Measurements from ENCODE around the gene SMO.
"Not testable (repeated sequence)": the region's sequence is repeated elsewhere in the genome, so short reads cannot be mapped to it uniquely, and the experiment has no call there.

The SMO gene

DNA sequence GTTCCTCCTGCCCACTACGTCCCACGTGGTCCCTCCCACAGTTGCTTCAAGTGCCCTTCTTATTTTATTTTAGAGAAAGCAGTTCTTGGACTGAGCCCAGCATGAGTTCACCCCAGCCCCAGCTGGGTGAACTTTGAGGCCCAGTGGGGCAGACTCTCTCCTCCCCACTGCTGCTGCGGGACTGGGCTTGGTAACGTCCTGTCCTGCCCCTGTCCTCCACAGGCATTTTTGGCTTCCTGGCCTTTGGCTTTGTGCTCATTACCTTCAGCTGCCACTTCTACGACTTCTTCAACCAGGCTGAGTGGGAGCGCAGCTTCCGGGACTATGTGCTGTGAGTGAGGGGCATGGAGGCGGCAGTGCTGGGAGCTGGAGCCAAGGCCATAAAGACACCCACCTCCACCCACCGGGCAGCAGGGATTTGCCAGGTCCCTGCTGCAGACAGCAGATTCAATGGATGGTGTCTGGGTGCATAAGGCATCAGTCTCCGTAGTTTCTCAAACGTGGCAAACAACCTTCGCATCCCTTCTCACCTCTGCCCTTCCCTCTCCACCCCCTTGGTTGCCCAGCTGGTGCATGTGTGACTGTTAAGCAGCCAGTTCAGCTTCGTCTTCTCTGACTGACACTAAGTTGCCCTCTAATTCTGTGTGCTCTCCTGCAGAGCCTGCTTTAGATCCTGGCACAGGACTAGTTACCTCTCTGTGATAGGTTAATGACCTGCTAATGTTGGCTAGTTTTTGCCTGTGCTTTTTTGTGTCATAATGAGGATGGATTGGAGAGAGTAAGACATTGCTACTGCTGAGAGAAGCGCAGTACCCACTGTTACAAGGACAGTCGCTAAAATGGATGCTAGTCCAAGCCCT, 20.9 kb downstream of the SMO start:
- DNase-seq = no peak

DNA sequence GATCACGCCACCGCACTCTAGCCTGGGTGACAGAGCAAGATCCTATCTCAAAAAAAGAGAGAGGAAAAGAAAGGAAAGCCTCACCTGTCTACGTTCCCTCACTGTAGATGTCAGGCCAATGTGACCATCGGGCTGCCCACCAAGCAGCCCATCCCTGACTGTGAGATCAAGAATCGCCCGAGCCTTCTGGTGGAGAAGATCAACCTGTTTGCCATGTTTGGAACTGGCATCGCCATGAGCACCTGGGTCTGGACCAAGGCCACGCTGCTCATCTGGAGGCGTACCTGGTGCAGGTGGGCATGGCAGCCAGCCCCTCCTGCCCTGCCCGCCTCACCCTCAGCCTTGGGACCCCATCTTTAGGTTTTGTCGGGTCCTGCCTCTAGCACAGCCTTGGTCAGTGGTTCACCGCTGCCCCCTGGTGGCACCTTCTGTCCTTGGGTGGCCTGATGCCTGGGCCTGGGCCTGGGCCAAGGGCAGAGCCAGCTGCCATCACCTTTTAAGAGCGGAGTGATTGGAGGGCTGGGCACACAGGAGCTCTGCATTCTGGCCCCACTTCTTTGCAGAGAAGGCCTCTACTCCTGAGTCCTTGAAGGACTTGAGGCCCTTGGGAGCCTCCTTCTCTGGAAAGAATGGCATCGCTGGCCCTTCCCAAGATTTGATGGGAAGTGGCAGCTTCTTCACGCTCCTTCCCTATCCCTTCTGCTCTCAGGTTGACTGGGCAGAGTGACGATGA, 22.0 kb downstream of the SMO start:
- peak; percentile 31 for DNase-seq

DNA sequence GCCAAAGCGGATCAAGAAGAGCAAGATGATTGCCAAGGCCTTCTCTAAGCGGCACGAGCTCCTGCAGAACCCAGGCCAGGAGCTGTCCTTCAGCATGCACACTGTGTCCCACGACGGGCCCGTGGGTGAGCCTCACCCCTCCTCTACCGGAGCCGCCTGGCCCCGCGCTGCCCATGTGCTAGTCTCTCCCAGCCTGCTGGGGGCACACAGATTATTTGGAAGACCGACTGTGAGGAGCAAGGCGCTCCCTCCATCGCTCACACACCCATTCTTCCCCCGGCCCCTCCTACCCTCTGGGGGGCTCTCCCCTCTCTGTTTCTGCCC, 22.5 kb downstream of the SMO start:
- DNase-seq = no peak

DNA sequence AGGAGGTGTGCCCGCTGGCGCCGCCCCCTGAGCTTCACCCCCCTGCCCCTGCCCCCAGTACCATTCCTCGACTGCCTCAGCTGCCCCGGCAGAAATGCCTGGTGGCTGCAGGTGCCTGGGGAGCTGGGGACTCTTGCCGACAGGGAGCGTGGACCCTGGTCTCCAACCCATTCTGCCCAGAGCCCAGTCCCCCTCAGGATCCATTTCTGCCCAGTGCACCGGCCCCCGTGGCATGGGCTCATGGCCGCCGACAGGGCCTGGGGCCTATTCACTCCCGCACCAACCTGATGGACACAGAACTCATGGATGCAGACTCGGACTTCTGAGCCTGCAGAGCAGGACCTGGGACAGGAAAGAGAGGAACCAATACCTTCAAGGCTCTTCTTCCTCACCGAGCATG, 23.7 kb downstream of the SMO start:
- DNase-seq = no peak

DNA sequence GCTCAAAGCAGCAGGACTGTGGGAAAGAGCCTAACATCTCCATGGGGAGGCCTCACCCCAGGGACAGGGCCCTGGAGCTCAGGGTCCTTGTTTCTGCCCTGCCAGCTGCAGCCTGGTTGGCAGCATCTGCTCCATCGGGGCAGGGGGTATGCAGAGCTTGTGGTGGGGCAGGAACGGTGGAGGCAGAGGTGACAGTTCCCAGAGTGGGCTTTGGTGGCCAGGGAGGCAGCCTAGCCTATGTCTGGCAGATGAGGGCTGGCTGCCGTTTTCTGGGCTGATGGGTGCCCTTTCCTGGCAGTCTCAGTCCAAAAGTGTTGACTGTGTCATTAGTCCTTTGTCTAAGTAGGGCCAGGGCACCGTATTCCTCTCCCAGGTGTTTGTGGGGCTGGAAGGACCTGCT, 24.2 kb downstream of the SMO start:
- no peak for DNase-seq

DNA sequence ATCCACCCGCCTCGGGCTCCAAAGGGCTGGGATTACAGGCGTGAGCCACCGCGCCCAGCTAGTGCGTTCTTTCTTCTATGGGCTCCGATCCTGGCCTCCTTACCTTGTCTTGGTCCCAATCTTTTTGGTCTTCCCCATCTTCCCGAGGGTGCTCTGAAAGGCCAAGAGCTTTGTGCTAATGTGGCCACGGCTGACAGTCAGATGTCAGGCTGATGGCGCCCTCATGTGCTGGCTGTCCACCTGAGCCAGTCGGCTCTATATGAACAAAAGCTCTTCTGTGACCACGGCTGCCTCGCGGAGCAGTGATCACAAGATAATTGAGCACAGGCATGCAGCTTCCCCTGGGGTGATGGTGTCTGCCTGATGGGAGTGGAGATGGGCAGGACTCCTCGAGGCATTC, 25.4 kb downstream of the SMO start:
- DNase-seq = peak; percentile 17

DNA sequence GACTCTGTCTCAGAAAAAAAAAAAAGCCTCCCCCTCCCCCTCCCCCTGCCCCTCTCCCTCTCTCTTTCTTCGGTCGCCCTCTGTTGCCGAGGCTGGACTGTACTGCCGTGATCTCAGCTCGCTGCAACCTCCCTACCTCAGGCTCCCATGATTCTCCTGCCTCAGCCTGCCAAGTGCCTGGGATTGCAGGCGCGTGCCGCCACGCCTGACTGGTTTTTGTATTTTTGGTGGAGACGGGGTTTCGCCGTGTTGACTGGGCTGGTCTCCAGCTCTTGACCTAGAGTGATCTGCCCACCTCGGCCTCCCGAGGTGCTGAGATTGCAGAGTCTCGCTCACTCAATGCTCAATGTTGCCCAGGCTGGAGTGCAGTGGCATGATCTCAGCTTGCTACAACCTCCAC, 27.3 kb downstream of the SMO start:
- DNase-seq = not testable (repeated sequence)

DNA sequence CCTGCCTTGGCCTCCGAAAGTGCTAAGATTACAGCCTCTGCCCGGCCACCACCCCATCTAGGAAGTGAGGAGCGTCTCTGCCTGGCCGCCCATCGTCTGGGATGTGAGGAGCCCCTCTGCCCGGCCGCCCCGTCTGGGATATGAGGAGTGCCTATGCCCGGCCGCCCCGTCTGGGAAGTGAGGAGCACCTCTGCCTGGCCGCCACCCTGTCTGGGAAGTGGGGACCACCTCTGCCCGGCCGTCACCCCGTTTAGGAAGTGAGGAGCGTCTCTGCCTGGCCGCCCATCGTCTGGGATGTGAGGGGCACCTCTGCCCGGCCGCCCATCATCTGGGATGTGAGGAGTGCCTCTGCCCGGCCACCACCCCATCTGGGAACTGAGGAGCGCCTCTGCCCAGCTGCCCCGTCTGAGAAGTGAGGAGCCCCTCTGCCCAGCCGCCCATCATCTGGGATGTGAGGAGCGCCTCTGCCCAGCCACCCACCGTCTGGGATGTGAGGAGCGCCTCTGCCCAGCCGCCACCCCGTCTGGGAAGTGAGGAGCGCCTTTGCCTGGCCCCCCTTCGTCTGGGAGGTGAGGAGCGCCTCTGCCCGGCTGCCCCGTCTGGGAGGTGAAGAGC, 27.8 kb downstream of the SMO start:
- not testable (repeated sequence) for DNase-seq

DNA sequence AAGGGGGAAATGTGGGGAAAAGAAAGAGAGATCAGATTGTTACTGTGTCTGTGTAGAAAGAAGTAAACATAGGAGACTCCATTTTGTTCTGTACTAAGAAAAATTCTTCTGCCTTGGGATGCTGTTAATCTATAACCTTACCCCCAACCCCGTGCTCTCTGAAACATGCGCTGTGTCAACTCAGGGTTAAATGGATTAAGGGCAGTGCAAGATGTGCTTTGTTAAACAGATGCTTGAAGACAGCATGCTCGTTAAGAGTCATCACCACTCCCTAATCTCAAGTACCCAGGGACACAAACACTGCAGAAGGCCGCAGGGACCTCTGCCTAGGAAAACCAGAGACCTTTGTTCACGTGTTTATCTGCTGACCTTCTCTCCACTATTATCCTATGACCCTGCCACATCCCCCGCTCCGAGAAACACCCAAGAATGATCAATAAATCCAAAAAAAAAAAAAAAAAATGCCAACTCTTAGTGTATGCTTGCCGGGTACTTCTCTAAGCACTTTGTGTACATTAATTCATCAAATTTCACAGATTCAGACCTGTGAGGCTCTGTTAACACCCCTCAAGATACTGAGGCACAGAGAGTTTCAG, 28.5 kb downstream of the SMO start:
- DNase-seq = not testable (repeated sequence)

DNA sequence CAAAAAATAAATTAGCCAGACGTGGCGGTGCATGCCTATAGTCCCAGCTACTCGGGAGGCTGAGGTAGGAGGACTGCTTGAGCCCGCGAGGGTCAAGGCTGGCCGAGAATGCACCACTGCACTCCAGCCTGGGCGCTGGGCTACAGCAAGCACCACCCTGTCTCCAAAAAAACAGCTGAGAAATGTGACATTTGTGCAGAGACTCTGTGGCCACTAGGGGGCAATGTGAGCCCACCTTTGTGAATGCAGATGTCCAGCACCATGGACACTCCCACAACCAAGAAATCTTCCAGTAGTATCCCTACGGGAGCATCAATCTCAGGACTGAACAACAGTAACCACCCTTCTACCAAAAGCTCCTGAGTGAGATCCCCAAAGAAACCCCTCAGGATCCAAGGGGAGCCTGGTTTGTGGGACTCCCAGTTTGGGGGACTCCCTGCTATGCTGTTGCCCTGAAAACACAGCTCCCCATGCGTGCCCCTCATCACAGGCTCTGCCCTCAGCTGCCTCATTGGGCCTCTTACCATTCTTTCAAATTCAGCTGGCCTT, 30.2 kb downstream of the SMO start:
- peak; percentile 73 for DNase-seq

DNA sequence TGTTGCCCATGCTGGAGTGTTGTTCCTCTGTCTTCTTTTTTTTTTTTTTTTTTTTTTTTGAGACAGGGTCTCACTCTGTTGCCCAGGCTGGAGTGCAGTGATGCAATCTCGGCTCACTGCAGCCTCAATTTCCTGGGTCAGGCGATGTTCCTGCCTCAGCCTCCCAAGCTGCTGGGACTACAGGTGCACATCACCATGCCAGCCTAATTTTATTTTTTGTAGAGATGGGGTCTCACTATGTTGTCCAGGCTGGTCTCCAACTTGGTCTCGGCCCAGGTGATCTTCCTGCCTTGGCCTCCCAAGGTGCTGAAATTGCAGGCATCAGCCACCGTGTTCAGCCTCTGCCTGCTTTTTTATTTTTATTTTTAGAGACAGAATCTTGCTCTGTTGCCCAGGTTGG, 30.7 kb downstream of the SMO start:
- DNase-seq = not testable (repeated sequence)

DNA sequence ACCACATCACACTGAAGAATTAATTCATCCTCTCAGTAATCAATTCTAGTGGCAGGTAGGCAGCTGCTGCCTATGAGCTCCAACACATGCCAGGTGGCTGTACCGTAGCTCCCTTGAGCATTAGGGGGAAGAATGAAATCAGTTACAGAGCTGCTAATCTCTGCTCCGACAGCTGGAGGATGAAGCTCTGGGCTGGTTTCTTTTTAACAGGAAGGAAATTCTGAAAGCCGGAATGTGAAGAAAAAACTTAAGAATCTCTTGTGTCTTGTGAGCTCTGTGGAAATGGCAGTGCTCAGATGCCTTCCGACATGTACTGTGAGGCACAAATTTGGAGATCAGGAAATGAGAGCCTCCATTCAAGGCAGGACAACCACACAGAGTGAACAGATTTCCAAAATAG, 33.6 kb downstream of the SMO start:
- no peak for DNase-seq

DNA sequence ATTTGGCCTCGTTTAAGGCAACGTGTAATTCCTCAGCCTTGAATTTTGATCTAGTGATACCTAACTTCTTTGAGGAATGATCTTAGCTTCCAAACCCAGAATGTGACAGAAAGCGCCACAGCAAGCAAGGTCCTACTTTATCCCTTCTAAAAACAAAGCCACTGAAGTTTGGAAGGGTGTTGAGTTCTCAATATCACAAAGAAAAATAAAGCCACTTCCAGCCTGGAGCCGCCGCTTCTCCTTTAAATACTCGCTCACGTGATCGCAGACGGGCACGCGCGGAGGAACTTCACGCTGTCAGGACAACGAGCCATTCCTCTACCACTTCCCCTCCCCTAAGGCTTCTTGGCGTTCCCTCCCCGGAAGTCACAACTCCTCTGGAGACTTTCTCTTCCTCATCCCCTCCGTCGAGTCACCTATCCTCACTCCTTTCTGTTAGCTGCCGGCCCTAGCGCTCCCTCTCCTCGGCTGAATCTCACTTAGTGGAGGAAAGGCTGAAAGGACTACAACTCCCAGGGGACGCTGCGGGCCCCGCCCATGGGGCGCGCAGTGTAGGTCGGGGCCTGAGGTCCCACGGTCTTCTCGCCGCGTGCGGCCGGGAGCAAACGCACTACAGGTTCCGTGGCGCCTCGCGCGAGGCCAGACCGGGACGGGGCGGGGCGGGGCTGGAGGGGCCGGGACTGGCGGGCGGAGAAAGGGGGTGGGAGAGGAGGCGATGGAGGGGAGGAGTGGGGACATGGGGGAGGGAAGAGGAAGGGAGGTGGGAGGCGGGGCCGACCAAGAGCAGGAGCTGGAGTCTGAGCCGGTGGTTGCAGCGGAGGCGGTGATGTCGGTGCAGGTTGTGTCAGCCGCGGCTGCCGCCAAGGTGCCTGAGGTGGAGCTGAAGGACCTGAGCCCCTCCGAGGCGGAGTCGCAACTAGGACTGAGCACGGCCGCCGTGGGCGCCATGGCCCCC, 36.1 kb downstream of the SMO start, which contains the start of gene AHCYL2:
Gene AHCYL2, plus strand, starts transcription at position 780 of the 955 bp plus-strand sequence.
- DNase-seq = peak; percentile 98

DNA sequence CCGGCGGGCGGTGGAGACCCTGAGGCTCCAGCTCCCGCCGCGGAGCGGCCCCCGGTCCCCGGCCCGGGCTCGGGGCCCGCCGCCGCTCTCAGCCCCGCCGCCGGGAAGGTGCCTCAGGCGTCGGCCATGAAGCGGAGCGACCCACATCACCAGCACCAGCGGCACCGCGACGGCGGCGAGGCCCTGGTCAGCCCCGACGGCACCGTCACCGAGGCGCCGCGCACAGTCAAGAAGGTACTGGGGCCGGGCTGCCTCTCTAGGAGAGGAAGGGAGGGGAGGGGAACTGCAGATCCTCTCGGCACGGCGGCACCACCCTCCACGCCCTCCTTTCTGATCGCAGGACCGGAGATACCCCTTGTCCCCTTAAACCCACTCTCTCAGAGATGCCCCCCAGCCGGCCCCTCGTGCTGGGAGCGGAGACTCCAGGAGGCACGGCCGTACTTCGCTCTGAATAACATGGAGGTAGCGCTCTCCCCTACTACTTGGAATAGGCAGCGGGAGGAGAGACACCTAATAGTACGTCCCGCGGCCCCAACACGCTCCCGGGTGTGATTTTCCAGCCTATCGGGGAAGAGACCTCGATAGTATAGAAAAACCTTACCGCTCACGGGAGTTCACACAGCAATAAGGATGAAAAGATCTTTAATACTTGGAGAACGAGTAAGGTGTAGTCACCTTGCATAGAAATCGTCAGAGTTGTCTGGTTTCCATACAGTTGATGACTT, 36.9 kb downstream of the SMO start:
- peak; percentile 32 for DNase-seq

DNA sequence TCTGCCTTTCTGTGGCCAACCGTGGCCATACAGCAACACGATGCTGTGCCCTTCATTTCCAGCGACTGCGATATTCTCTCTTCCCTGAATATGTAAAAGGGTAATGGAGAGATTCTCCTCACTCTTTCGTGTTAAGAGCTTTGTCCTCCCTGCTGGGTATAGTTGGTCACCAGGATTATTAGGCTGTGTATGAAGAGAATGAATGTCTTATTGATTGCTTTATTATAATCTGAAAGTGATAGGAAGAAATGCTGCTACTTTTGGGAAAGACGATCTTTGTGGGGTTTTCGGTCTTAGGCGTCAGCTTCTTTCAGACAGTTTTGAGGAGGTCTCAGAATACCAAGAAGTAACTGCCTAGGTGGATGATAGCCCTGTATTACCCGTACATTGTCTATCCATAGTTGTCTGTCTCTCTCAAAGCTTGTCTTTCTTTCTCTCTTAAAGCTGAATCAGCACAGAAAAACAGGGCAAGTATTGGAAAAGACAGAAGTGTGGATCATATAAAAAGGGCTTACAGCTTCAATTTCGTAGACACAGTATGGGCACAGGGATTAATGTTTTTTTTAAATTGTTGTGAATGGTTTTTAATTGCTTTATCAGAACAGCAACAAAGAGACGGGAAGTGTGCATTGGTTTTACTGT, 37.6 kb downstream of the SMO start:
- no peak for DNase-seq

DNA sequence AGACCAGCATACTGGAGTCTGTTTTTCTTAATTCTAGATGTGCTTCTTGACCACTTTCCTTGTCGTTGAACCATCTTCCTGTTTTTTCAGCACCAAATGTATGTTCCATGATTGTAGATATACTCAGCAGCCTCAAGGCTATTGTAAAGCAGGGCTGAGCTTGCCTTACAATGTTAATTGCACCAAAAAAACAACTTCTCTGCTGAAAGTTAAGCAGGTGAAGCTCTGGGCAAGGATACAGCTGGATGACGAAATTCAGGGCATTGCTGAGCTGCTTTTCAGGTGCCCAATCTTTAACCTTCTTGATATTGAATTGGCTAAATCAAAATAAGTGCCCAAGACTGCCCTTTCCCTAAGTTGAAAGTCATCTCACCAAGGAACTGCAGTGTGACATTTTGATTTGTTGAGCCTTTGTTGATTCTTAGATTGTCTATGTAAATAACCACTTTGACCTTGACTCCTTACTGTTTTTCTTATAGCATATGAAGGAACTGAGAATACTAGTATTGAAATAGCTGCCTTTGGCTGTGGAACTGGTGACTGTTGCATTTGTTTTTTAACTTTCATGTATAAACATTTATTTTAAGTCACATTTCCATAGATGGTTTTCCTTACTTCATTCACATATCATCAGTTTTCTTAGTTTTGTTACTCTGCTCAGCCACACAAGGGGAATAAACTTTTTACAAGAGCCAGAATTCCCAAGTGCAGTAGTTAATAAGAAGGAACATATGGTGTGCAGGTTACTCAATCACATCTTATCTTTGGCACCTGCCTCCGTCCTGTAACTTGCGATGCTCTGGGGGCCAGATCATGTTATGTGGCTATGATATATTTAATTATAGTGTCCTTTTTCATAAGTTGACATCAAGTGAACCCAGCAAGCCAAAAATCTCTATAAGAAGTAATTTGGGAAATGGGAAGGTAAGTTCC, 39.5 kb downstream of the SMO start:
- no peak for DNase-seq

DNA sequence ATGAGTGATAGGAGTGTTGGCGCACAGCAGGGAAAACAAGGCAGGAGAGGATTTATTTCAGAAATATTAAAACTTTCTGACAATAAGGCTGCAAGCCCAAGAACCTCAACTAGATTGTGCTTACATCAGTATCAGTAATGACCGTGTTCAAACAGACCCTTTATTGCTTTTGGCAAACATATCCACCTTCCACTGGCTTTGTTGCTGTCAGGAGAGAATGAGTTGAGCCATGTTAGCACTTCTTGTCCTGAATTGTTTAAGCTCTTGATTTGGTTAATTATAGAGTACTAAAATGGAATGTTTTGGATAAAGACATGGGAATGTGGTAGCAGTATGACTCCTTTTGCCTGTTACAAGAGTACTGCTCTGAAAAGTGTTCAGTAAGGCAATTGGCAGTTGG, 40.2 kb downstream of the SMO start:
- DNase-seq = no peak

DNA sequence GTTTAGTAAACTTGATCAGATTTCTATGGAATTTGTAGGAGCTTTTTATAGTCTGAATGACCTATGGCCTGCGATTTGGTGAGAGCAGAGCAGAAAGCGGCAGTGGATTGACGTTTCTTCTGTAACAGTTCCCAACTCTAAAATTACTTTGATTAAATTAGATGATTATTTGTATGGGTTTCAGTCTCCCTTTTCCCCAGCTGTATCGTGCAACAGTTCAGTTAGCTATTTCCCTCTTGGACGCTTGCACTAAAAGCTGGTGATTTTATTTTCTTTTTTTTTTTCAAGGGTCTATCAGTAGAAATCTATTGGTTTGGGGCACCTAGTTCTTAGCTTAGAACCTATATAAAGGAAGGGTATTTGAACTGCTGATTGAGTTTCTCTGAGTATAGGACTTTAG, 43.2 kb downstream of the SMO start:
- no peak for DNase-seq

DNA sequence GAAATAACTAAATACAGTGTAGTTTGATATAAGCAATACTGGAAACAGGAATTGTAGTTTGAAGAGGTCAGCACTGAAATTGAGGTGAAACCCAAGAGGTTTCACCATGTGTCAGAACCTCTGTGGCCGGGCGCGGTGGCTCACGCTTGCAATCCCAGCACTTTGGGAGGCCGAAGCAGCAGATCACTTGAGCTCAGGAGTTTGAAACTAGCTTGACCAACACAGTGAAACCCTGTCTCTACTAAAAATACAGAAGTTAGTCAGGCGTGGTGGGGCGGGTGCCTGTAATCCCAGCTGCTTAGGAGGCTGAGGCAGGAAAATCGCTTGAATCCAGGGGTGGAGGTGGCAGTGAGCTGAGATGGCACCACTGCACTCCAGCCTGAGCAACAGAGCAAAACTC, 50.1 kb downstream of the SMO start:
- DNase-seq = no peak
